Prostate gland (tissue), 2 donors: Measurements from ENCODE around the gene NFIX.

Source experiments
- CTCF ChIP-seq, 4 experiments: fragments of 200-600 bp in 2 of 4; fragments of 450-650 bp in 2 of 4; sonication (generic) in 2 of 4; IDR thresholded peaks; 1 replicate in 3 of 4; 2 replicates in 1 of 4; pipeline ENCODE4 v1.5.1; 2016 to 2019; ENCODE audit warnings: antibody characterized with exemption in 4 of 4, mild to moderate bottlenecking in 2 of 4, moderate library complexity in 2 of 4
- POLR2A ChIP-seq: fragments of 450-650 bp; IDR thresholded peaks from one replicate; pipeline ENCODE4 v1.6.1; 2016; ENCODE audit warnings: antibody characterized with exemption, mild to moderate bottlenecking
- POLR2AphosphoS5 ChIP-seq: sonication (generic); formaldehyde crosslinking; IDR thresholded peaks from one replicate; pipeline ENCODE4 v1.6.1; 2017; ENCODE audit warnings: antibody characterized with exemption

- TF ChIP-seq CTCF (IDR thresholded peaks at IDR 0.05) (no peak), POLR2A (no peak), POLR2AphosphoS5 (no peak)
Measured at GRCh38 chr19:13100031-13100588, 104.8 kb downstream of the NFIX start.
